Stimulated activated CD8-positive, alpha-beta memory T cell treated with anti-CD3 and anti-CD28 coated beads, Interleukin-7, amount 100 ng/mL, for 24 hours (primary cell): Measurements from ENCODE around the gene CHEK2.
A peak's percentile ranks its signal among the peaks of the same experiment; 100 is the strongest.
"Not testable (repeated sequence)": the region's sequence is repeated elsewhere in the genome, so short reads cannot be mapped to it uniquely, and the experiment has no call there.

Experiments used
- DNase-seq: peaks from one replicate; pipeline ENCODE4 v3.0.0-alpha.2; 2020; ENCODE audit warnings: low read depth

Gene CHEK2

DNA sequence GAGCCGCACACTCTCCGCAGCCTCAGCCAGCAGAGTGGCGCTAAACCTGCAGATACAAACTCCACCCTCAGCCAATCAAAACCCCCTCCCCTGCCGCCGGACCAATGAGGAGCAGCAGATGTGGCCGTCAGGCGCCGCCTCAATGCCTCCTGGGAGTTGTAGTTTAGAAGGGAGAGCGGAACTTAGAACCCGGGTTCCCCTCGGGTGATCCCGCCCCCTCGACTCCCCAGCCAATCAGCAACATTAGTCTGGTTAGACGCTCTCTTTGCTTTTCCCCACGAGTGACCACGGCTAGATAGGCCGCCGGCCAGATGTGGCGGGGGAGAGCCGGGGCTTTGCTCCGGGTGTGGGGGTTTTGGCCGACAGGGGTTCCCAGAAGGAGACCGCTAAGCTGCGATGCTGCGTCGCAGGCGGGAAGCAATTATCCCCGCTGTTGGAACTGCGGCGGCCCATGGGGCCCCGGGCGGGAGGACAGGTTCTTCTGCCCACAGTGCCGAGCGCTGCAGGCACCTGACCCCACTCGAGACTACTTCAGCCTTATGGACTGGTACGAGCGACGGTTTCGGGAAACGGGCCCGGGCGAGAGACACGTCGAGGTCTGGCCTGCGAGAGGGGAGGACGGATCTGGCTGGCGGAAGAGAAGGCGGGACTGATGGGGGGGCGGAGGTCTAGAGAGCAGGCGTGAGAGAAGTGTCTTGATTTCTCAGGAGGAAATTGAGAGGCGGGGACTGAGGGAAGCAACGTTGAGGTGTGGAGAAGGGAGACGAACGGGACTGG is at the start of gene CHEK2, which contains the start of gene HSCB:
CHEK2 (minus strand) TSS at position 36 of the 777 bp plus-strand sequence. CDS start 7,099 bp downstream, outside the sequence.
HSCB (plus strand) TSS at position 255 of the 777 bp plus-strand sequence; CDS start at position 312, 57 bp downstream.
- peak; percentile 92 for DNase-seq

GRCh38 chr22:28791124-28791523 is 49.5 kb upstream of the CHEK2 start:
- no peak for DNase-seq

DNA sequence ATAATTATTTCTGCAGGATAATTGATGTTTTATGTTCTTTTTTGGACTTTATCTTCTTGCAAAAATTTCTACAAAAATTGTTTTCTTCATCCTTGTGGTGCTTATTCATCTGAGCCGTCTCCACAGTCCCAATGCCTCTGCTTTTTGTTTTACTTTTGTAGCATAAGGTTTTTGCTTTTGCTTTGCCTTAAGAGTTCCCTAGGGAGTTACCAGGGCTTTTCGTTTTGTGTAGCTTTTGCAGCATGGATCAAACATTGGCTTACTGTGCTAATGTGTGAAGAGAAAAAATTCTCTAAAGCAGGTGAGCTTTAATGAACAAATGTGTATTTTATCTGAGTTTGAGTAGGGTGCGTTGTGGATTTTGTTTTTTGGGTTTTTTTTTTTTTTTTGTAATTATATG is 47.0 kb upstream of the CHEK2 start:
- DNase-seq, result no peak

DNA sequence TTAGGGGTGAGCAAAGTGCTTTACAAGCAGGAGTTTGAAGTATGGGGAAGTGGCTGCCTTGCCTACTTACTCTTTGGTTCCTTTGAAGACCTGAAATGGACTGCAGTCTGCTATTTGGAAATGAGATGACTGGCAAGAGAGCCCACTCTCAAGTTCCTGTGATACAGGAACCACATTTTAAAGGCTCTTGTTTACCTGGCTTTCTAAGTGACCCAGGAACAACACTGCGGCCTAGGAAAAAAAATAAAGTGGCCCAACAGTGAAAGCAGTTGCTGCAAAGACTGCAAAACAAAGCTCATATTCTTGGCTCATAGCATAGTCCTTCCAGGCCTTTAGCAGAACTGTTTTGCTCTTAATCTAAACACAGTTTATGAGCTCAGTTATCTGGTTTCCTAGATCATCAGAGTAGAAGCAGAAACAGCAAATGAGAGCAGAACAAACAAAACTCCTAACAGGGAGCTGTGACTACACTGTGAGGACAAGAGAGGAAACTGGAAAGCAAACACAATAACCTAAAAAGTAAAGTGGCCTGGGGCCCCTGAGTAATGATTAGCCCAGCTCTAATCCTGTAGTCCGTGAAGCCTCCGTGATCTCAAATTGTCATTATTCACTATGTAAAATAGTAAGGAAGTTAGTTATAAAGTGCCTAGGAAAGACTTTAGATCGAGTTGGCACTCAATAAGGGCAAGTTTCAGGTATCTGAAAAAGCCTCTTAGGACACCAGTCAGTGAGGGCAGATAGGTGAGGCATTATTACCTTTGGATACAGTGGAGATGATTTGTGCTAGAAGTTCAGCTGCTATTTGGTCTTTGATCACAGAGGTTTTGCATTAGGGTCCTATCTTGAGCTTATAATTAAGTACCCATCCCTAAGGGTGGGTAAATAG is 42.4 kb upstream of the CHEK2 start:
- DNase-seq, result no peak

GRCh38 chr22:28780296-28780695 is 38.7 kb upstream of the CHEK2 start:
- DNase-seq, result no peak

- no peak for DNase-seq
Observed at GRCh38 chr22:28779833-28780232, 38.2 kb upstream of the CHEK2 start.

- DNase-seq, result no peak
Observed at GRCh38 chr22:28774378-28774777, 32.8 kb upstream of the CHEK2 start.

GRCh38 chr22:28773461-28773867 is 31.8 kb upstream of the CHEK2 start:
- DNase-seq, result no peak

DNA sequence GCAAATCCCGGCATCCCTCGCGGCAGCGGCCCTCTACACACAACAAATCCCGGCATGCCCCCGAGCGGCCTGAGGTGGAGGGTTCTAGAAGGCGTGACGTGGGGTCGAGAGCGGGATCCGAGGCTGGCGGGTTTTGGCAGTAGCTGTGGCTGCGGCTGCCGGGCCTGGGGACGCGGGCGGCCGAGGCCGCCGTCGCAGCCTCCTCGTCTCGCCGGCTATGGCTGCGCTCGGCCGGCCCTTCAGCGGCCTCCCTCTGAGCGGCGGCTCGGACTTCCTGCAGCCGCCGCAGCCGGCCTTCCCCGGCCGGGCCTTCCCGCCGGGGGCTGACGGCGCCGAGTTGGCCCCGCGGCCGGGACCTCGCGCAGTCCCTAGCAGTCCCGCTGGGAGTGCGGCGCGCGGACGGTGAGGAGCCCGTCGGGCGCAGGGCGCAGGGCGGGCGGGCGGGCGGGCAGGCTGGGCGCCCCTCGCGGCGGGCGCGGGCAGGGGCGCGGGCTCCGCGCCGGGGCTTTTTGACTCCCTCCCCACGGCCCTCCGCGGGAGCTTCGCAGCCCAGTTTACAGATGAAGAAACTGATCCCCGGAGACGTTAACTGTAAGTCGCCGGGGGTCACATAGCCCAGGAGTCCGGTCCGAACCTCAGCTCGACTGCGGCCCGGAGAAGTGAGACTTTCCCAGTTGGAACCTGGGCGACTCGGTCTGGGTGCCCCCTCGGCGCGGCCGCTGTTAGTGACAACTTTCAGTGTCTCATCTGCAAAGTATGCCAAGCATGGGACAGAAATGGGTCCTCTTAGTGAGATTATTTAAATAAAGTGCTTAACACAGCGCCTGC is 31.2 kb upstream of the CHEK2 start, which contains the start of gene CCDC117:
CCDC117 (plus strand) TSS at position 63 of the 828 bp plus-strand sequence; CDS start at position 218, 155 bp downstream.
- DNase-seq, result peak; percentile 80

DNA sequence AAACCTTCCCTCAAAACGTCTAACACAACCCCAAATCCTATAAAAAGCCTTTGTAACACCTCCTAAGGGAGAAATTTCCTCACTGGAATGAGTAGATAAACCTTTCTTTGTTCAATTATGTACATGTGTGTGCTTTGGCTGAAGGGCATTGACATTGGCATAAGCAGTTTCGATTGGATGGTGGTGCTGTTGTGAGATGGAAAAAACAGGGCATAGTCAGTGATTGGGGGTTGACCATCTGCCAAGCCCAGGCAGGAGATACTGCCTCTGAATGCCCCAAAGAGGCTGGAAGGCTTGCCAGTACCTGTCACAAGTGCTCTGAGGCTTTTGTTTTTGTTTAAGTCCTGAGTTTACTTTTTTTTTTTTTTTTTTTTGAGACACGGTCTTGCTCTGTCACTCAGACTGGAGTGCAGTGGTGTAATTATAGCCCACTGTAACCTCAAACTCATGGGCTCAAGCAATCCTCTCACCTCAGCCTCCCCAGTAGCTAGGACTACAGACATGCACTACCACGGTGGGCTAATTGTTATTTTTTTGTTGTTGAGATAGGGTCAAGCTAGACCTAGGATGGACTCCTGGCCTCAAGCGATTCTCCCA is 29.7 kb upstream of the CHEK2 start:
- DNase-seq, result no peak

GRCh38 chr22:28769394-28770085 is 27.9 kb upstream of the CHEK2 start:
- no peak for DNase-seq

DNA sequence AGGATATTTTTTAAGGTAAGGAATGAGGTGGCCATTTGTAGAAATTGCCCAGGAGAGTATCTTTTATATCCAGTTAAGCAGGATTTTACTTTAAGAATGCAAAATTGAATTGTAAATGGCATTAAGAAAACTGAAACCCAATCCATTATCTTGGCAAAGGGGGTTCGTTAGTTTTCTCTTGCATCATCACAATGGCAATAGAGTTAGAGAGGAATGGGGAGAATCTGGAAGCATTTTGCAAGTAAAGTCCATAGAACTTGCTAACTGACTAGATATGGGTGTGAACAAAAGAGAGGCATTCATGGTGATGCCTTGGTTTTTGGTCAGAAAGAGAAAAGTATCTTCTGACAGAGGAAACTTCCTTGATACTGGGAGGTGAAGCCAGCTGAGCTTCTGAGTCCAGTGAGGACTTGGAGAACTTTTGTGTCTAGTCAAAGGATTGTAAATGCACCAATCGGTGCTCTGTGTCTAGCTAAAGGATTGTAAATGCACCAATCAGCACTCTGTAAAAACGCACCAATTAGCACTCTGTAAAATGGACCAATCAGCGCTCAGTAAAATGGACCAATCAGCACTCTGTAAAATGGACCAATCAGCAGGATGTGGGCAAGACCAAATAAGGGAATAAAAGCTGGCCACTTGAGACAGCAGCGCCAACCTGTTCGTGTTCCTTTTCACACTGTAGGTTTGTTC is 27.2 kb upstream of the CHEK2 start:
- no peak for DNase-seq

GRCh38 chr22:28766628-28767027 is 25.0 kb upstream of the CHEK2 start:
- DNase-seq, result no peak

DNA sequence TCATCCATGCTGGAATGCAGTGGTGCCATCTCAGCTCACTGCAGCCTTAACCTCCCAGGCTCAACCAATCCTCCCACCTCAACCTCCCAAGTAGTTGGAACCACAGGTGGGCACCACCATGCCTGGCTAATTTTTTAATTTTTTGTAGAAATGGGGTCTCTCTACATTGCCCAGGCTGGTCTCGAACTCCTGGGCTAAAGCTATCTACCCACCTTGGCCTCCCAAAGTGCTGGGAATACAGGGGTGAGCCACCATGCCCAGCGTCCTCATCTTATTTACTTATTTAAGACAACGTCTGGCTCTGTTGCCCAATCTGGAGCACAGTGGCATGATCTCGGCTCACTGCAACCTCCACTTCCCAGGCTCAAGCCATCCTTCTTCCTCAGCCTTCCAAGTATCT is 20.4 kb upstream of the CHEK2 start:
- not testable (repeated sequence) for DNase-seq

DNA sequence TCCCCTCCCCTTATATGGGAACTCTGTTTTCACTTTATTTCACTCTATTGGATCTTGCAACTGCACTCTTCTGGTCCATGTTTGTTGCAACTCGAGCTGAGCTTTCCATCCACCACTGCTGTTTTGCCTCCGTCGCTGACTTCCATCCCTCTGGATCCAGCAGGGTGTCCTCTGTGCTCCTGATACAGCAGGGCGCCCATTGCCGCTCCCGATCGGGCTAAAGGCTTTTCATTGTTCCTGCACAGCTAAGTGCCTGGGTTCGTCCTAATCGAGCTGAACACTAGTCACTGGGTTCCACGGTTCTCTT is 19.8 kb upstream of the CHEK2 start:
- no peak for DNase-seq

DNA sequence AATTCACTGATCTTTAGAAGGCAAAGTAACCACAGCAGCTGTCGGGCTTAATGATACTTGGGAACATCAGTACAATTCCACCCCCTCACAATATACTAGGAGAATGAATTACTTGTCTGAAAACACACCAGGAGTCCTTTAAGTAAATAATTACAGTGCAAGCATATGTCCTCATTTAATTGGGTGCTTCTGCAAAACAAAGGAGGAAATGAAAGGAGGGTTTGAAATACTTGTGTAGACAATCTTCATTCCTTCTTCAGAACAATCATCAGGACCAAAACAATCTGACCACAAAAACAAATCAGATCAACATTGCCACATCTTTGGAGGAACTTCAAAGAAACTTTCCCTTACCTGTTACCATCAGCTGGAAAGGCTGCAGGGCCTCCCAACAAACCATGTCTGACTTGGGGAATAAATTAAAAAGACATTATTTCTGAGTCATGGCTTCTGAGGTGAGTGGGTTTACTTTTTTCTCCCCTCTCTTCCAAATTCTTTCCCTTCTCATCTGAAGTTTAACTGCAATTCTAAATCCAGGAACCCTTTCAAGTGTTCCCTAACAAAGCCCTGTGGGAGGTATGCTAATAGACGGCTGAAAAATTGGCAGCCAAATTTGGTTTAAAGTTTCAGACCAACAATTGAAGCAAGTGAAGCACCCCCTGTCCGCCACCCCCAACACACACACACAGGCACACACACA is 18.4 kb upstream of the CHEK2 start:
- no peak for DNase-seq

- DNase-seq, result not testable (repeated sequence)
Observed at GRCh38 chr22:28754512-28754911, 12.9 kb upstream of the CHEK2 start.

GRCh38 chr22:28750471-28750881 is 8.9 kb upstream of the CHEK2 start:
- no peak for DNase-seq

DNA sequence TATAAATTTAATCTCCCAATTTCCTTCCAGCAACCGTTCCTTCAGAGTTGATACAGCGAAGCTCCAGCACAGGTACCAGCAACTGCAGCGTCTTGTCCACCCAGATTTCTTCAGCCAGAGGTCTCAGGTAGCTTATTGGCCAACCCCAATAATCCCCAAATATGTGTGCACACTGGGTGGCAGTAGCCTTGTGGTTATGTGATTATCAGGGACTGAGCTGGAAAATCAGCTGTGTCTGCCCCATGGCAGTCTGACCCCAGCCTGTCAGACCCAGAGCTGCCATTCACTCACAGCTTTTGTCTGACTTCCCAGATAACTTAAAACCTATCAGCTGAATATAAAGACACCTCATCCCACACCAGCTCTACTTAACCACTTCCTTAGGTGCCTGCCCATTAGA is 2.2 kb upstream of the CHEK2 start:
- no peak for DNase-seq

DNA sequence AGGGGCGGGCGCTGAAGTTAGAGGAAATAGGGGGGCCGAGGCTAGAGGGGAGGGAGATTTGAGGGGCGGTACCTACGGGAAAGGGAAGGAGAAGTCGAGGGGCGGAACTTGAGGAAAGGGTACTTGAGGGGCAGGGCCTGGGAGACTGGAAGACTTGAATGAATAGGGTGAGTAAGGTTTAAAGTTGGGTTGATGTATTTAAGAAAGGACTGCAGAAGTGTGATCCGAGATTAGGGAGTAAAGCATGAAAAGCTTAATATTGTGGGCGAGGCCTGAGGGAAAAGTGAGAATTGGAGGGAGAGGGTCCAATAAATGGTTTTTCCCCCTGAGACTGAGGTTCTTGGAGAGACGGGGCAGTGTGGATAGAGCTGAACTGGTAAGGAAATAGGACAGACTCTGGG is 942 bp upstream of the CHEK2 start:
- no peak for DNase-seq
